Ectodermal cell (in vitro differentiated cells): ENCODE data around the gene PCDHGA7.
A peak's percentile ranks its signal among the peaks of the same experiment; 100 is the strongest.
"Not testable (repeated sequence)": the region's sequence is repeated elsewhere in the genome, so short reads cannot be mapped to it uniquely, and the experiment has no call there.

Source experiments
- H3K27ac ChIP-seq: 2 replicates; pipeline ENCODE4 v1.7.0; 2013; ENCODE audit warnings: mild to moderate bottlenecking, low read depth, low read length; ENCODE audit not compliant: insufficient read depth, poor library complexity, severe bottlenecking
- H3K27me3 ChIP-seq: 2 replicates; pipeline ENCODE4 v1.7.0; 2013; ENCODE audit warnings: mild to moderate bottlenecking, low read length; ENCODE audit not compliant: insufficient read depth, control insufficient read depth, poor library complexity, severe bottlenecking
- H3K36me3 ChIP-seq: one replicate; pipeline ENCODE4 v1.7.0; 2013; ENCODE audit warnings: low read length; ENCODE audit not compliant: control insufficient read depth, insufficient read depth
- H3K4me1 ChIP-seq: one replicate; pipeline ENCODE4 v1.7.0; 2013; ENCODE audit warnings: low read length; ENCODE audit not compliant: control insufficient read depth, insufficient read depth
- H3K4me3 ChIP-seq: 2 replicates; pipeline ENCODE4 v1.7.0; 2013; ENCODE audit warnings: low read depth, low read length, control low read depth; ENCODE audit not compliant: insufficient read depth
- H3K9me3 ChIP-seq: 2 replicates; pipeline ENCODE4 v1.7.0; 2013; ENCODE audit warnings: mild to moderate bottlenecking, low read length, moderate library complexity; ENCODE audit not compliant: control insufficient read depth
- WGBS, 2 experiments: methylation state at CpG; one replicate each; pipeline ENCODE4 v1.1.7; 2013; ENCODE audit warnings: missing lambda C conversion rate in 2 of 2; 5-methylcytosine and 5-hydroxymethylcytosine counted together

PCDHGA7 gene

DNA sequence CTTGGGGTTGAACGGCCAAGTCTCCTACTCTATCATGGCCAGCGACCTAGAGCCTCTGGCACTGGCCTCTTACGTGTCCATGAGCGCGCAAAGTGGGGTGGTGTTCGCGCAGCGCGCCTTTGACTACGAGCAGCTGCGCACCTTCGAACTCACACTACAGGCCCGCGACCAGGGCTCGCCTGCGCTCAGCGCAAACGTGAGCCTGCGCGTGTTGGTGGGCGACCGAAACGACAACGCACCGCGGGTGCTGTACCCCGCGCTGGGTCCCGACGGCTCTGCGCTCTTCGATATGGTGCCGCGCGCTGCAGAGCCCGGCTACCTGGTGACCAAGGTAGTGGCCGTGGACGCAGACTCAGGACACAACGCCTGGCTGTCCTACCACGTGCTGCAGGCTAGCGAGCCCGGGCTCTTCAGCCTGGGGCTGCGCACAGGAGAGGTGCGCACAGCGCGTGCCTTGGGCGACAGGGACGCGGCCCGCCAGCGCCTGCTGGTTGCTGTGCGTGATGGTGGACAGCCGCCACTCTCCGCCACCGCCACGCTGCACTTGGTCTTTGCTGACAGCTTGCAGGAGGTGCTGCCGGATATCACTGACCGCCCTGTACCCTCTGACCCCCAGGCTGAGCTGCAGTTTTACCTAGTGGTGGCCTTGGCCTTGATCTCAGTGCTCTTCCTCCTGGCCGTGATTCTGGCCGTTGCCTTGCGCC is 17.2 kb downstream of the PCDHGA7 start:
- Histone ChIP-seq H3K27ac (no peak overlapping the region), H3K4me3 (no peak overlapping the region), H3K27me3 (no peaks in the 10 kb centered on the region), H3K9me3 (peaks cover 3% of the 10 kb centered on the region), H3K36me3 (no peaks in the 10 kb centered on the region), H3K4me1 (no peaks in the 10 kb centered on the region)
- 97% methylated on average over 61 of the region's 61 CpGs for WGBS, 2 experiments

DNA sequence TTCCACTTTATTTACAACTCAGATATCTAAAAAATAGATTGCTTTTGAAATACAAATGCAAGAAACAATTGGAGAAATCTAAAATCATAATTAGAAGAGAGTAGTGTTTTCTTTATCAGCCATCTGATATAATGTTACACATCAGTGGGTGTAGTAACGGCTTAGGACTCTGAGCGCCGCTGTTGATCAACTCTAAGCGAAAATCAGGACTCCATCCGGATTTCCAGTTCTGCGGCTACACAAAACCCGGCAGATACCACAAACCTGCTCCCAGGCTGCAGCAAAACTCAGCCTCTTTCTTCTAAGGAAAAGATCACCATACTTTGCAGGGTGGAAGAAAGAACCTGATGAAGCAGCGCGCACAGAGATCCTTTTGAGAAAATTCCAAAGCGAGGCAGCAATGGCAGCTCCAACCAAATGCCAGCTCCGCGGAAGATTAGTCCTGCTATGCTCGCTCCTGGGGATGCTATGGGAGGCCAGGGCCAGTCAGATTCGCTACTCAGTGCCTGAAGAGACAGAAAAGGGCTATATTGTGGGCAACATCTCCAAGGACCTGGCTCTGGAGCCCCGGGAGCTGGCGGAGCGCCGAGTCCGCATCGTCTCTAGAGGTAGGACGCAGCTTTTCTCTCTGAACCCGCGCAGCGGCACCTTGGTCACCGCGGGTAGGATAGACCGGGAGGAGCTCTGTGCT is 20.2 kb downstream of the PCDHGA7 start, which contains the start of gene PCDHGA9:
PCDHGA9 (plus strand) TSS at position 226 of the 691 bp plus-strand sequence; CDS start at position 401, 175 bp downstream.
- Histone ChIP-seq H3K4me1 (no peaks in the 10 kb centered on the region), H3K27me3 (no peaks in the 10 kb centered on the region), H3K27ac (no peak within 1 kb of the TSS), H3K9me3 (peaks cover 3% of the 10 kb centered on the region), H3K36me3 (no peaks in the 10 kb centered on the region), H3K4me3 (no peak within 1 kb of the TSS)
- 95% methylated on average over 27 of the region's 27 CpGs for WGBS, 2 experiments

DNA sequence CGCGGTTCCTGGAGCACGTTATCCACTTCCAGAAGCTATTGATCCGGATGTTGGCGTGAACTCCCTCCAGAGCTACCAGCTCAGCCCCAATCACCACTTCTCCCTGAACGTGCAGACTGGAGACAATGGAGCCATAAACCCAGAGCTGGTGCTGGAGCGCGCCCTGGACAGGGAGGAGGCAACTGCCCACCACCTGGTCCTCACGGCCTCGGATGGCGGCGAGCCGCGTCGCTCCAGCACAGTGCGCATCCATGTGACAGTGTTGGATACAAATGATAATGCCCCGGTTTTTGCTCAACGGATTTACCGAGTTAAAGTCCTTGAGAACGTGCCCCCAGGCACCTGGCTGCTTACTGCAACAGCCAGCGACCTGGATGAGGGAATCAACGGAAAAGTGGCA is 20.8 kb downstream of the PCDHGA7 start:
- Histone ChIP-seq H3K4me3 (no peak overlapping the region), H3K27ac (no peak overlapping the region), H3K36me3 (no peaks in the 10 kb centered on the region), H3K27me3 (no peaks in the 10 kb centered on the region), H3K9me3 (peaks cover 3% of the 10 kb centered on the region), H3K4me1 (no peaks in the 10 kb centered on the region)
- WGBS, 2 experiments = 95 to 96% methylated on average over 22 of the region's 22 CpGs

DNA sequence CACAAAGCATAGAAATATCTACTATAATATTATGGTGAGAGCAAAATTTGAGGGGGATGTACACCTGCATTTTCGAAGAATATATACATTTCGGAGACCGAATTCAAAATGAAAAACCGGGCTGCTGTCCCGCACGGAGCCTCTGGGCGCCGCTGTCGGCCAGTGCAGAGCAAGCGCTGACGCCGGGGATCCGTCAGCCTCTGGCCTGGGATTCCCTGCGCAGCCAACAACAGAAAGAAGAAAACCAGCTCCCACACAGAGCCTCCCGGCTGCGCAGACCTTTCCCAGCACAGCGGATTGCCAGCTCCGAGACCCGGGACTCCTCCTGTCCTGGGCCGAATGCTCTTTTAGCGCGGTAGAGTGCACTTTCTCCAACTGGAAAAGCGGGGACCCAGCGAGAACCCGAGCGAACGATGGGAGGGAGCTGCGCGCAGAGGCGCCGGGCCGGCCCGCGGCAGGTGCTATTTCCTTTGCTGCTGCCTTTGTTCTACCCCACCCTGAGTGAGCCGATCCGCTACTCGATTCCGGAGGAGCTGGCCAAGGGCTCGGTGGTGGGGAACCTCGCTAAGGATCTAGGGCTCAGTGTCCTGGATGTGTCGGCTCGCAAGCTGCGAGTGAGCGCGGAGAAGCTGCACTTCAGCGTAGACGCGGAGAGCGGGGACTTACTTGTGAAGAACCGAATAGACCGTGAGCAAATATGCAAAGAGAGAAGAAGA is 25.4 kb downstream of the PCDHGA7 start, which contains the start of gene PCDHGB6:
PCDHGB6 (plus strand) TSS at position 232 of the 716 bp plus-strand sequence; CDS start at position 414, 182 bp downstream.
- WGBS, 2 experiments = 25 to 27% methylated on average over 50 to 51 of the region's 51 CpGs
- peaks cover 13% of the 10 kb centered on the region for H3K36me3 ChIP-seq
- H3K27me3 ChIP-seq, H3K9me3 ChIP-seq, H3K4me1 ChIP-seq: not testable (repeated sequence)
- H3K4me3 ChIP-seq = peak within 1 kb of the TSS; percentile 41
- H3K27ac ChIP-seq = peak within 1 kb of the TSS; percentile 79

DNA sequence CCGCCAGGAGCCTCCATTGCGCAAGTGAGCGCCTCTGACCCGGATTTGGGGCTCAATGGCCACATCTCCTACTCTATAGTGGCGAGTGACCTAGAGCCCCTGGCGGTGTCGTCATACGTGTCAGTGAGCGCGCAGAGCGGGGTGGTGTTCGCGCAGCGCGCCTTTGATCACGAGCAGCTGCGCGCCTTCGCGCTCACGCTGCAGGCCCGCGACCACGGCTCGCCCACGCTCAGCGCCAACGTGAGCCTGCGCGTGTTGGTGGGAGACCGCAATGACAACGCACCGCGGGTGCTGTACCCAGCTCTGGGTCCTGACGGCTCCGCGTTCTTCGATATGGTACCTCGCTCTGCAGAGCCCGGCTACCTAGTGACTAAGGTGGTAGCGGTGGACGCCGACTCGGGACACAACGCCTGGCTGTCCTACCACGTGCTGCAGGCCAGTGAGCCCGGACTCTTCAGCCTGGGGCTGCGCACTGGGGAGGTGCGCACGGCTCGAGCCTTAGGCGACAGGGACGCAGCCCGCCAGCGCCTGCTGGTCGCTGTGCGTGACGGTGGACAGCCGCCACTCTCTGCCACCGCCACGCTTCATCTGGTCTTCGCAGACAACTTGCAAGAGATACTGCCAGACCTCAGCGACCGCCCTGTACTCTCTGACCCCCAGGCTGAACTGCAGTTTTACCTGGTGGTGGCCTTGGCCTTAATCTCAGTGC is 27.2 kb downstream of the PCDHGA7 start:
- no peaks in the 10 kb centered on the region for H3K27me3 ChIP-seq
- no peak overlapping the region for H3K27ac ChIP-seq
- WGBS, 2 experiments = 97% methylated on average over 64 of the region's 64 CpGs
- peak overlapping the region; percentile 5 for H3K4me3 ChIP-seq
- H3K36me3 ChIP-seq = peaks cover 29% of the 10 kb centered on the region
- peaks cover 6% of the 10 kb centered on the region for H3K9me3 ChIP-seq
- no peaks in the 10 kb centered on the region for H3K4me1 ChIP-seq

DNA sequence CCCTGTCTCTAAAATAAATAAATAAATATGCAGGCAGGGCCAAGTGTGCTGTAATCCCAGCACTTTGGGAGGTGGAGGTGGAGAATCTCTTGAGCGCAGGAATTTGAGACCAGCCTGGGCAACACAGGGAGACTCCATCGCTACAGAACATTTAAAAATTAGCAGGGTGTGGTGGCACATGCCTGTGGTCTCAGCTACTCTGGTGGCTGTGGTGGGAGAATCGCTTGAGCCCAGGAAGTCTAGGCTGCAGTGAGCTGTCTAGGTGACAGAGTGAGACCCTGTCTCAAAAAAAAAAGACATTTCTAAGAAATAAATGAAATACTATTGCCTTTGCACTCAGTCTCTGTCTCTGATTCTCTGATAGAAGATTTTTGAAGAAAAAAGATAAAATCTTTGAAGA is 29.0 kb downstream of the PCDHGA7 start:
- 92 to 97% methylated on average over 3 of the region's 3 CpGs for WGBS, 2 experiments
- Histone ChIP-seq H3K9me3 (peaks cover 8% of the 10 kb centered on the region), H3K4me3 (no peak overlapping the region), H3K27me3 (no peaks in the 10 kb centered on the region), H3K27ac (no peak overlapping the region), H3K36me3 (peaks cover 43% of the 10 kb centered on the region), H3K4me1 (no peaks in the 10 kb centered on the region)

DNA sequence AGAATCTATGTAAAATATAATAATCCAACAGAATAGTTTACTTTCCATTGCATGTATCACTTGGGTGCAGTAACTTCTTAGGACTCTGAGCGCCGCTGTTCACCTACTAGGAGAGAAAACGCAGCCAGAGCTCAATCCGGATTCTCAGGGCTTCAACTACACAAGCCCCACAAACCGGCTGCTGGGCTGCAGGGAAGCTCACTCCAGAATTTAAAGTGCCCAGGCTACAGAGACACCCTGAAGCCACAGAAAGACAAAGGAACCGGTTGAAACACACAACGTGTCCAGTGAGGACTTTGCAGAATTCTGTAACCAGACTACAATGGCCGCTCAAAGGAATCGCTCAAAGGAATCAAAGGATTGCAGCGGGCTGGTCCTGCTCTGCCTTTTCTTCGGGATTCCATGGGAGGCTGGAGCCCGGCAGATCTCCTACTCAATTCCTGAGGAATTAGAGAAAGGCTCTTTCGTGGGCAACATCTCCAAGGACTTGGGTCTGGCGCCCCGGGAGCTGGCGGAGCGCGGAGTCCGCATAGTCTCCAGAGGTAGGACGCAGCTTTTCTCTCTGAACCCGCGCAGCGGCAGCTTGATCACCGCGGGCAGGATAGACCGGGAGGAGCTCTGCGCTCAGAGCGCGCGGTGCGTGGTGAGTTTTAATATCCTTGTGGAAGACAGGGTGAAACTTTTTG is 30.5 kb downstream of the PCDHGA7 start, which contains the start of gene PCDHGA10:
PCDHGA10 (plus strand) TSS at position 134 of the 686 bp plus-strand sequence; CDS start at position 323, 189 bp downstream.
- H3K36me3 ChIP-seq = peaks cover 48% of the 10 kb centered on the region
- H3K27me3 ChIP-seq = no peaks in the 10 kb centered on the region
- peak within 1 kb of the TSS; percentile 46 for H3K4me3 ChIP-seq
- H3K9me3 ChIP-seq = peaks cover 8% of the 10 kb centered on the region
- WGBS, 2 experiments = 42 to 49% methylated on average over 31 of the region's 31 CpGs
- H3K4me1 ChIP-seq = no peaks in the 10 kb centered on the region
- peak within 1 kb of the TSS; percentile 17 for H3K27ac ChIP-seq

DNA sequence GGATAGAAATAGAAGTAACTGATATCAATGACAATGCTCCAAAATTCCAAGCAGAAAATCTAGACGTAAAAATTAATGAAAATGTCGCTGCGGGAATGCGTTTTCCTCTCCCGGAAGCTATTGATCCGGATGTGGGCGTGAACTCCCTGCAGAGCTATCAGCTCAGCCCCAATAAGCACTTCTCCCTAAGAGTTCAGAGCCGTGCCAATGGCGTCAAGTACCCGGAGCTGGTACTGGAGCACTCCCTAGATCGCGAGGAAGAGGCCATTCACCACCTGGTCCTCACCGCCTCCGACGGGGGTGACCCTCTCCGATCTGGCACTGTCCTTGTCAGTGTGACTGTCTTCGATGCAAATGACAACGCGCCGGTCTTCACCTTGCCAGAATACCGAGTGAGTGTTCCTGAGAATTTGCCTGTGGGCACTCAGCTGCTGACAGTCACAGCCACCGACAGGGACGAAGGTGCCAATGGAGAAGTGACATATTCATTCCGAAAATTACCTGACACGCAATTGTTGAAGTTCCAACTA is 31.1 kb downstream of the PCDHGA7 start:
- H3K27ac ChIP-seq = no peak overlapping the region
- 60 to 65% methylated on average over 25 of the region's 25 CpGs for WGBS, 2 experiments

DNA sequence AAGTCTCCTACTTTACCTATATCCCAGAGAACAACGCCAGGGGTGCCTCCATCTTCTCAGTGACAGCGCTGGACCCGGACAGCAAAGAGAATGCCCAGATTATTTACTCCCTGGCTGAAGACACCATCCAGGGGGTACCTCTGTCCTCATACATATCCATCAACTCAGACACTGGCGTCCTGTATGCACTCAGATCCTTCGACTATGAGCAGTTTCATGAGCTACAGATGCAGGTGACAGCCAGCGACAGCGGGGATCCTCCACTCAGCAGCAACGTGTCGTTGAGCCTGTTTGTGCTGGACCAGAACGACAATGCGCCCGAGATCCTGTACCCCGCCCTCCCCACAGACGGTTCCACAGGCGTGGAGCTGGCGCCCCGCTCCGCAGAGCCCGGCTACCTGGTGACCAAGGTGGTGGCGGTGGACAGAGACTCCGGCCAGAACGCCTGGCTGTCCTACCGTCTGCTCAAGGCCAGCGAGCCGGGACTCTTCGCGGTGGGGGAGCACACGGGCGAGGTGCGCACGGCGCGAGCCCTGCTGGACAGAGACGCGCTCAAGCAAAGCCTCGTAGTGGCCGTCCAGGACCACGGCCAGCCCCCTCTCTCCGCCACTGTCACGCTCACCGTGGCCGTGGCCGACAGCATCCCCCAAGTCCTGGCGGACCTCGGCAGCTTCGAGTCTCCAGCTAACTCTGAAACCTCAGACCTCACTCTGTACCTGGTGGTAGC is 32.2 kb downstream of the PCDHGA7 start:
- 95 to 97% methylated on average over 46 of the region's 46 CpGs for WGBS, 2 experiments
- not testable (repeated sequence) for H3K27me3 ChIP-seq, H3K27ac ChIP-seq, H3K4me1 ChIP-seq, H3K4me3 ChIP-seq
- peaks cover 50% of the 10 kb centered on the region for H3K36me3 ChIP-seq
- peaks cover 11% of the 10 kb centered on the region for H3K9me3 ChIP-seq

More for the DNA sequence above, 31.1 kb downstream of the PCDHGA7 start:
- peaks cover 53% of the 10 kb centered on the region for H3K36me3 ChIP-seq
- H3K4me3 ChIP-seq = peak overlapping the region; percentile 46
- H3K9me3 ChIP-seq = peaks cover 13% of the 10 kb centered on the region
- no peaks in the 10 kb centered on the region for H3K4me1 ChIP-seq
- H3K27me3 ChIP-seq = no peaks in the 10 kb centered on the region
